IMR-90 (cell line): Measurements from ENCODE around the gene PPP1R13B. TPM values are rescaled to one million over a fixed set of nuclear protein-coding genes. Genes with fewer than 3 reads are reported as not detected.

ENCODE experiments used
- ATAC-seq: fragments of 200-7000 bp; cut with Tn5 transposase; 2 replicates; pipeline ENCODE4 v1.9.1; 2020; ENCODE audit warnings: low read depth, mild to moderate bottlenecking, moderate library complexity
- BruUV-seq: library from RNA; stranded (reverse); fragments of 400-500 nt; replicated peaks from 2 replicates; lab custom pipeline; 2021; lab: Mats Ljungman, UMichigan
- CTCF ChIA-PET: fragments of 300-600 bp; formaldehyde crosslinking; extraction: SDS; loops from one replicate; lab custom pipeline; 2021; ENCODE audit warnings: antibody characterized with exemption; lab: Yijun Ruan, JAX
- POLR2A ChIA-PET: fragments of 300-600 bp; sonication (Branson Sonifier 250); formaldehyde crosslinking; loops from one replicate; lab custom pipeline; 2022; ENCODE audit warnings: antibody characterized with exemption; ENCODE audit not compliant: unreplicated experiment; lab: Charles Lee
- DNase-seq: peaks from one replicate; pipeline ENCODE4 v3.0.0; 2013
- H2AFZ ChIP-seq: replicated peaks from 2 replicates; pipeline ENCODE3; 2013; ENCODE audit warnings: low read length, mild to moderate bottlenecking; ENCODE audit not compliant: poor library complexity
- H2AK5ac ChIP-seq: 2 replicates; pipeline ENCODE4 v1.6.1; 2013; ENCODE audit warnings: low read depth, low read length, inconsistent platforms
- H2AK9ac ChIP-seq: replicated peaks from 2 replicates; pipeline ENCODE3; 2013; ENCODE audit warnings: mild to moderate bottlenecking, low read depth, low read length, moderate library complexity; ENCODE audit not compliant: poor library complexity
- H2BK120ac ChIP-seq: 2 replicates; pipeline ENCODE4 v1.6.1; 2013; ENCODE audit warnings: low read depth, low read length, inconsistent platforms
- H2BK15ac ChIP-seq: 3 replicates; pipeline ENCODE4 v1.6.1; 2013; ENCODE audit warnings: low read depth, low read length, inconsistent platforms
- H2BK20ac ChIP-seq: 2 replicates; pipeline ENCODE4 v1.6.1; 2013; ENCODE audit warnings: low read depth, mild to moderate bottlenecking, inconsistent platforms, low read length, moderate library complexity
- H2BK5ac ChIP-seq: 2 replicates; pipeline ENCODE4 v1.6.1; 2013; ENCODE audit warnings: mild to moderate bottlenecking, low read depth, low read length, inconsistent platforms; ENCODE audit not compliant: poor library complexity, severe bottlenecking
- H3K14ac ChIP-seq: replicated peaks from 2 replicates; pipeline ENCODE4 v1.6.1; 2013; ENCODE audit warnings: low read depth, low read length, inconsistent platforms
- H3K18ac ChIP-seq: 2 replicates; pipeline ENCODE4 v1.6.1; 2013; ENCODE audit warnings: low read depth, low read length, control low read depth
- H3K23ac ChIP-seq: 2 replicates; pipeline ENCODE4 v1.6.1; 2013; ENCODE audit warnings: low read depth, low read length, inconsistent platforms
- H3K27ac ChIP-seq: 2 replicates; pipeline ENCODE4 v1.5.1; 2013; ENCODE audit warnings: mild to moderate bottlenecking, control low read depth, low read length; ENCODE audit not compliant: insufficient read depth
- H3K27me3 ChIP-seq: 2 replicates; pipeline ENCODE4 v1.6.1; 2013; ENCODE audit warnings: low read length; ENCODE audit not compliant: control insufficient read depth, insufficient read depth
- H3K36me3 ChIP-seq: 2 replicates; pipeline ENCODE4 v1.6.1; 2013; ENCODE audit warnings: low read length, mixed read lengths; ENCODE audit not compliant: control insufficient read depth, insufficient read depth
- H3K4ac ChIP-seq: 2 replicates; pipeline ENCODE4 v1.6.1; 2013; ENCODE audit warnings: low read depth, low read length, inconsistent platforms
- H3K4me1 ChIP-seq: 2 replicates; pipeline ENCODE4 v1.6.1; 2013; ENCODE audit warnings: low read length, mixed read lengths; ENCODE audit not compliant: control insufficient read depth, insufficient read depth
- H3K4me2 ChIP-seq: 2 replicates; pipeline ENCODE4 v1.6.1; 2013; ENCODE audit warnings: low read depth, mild to moderate bottlenecking, control low read depth, low read length, moderate library complexity
- H3K4me3 ChIP-seq: 2 replicates; pipeline ENCODE4 v1.5.1; 2013; ENCODE audit warnings: low read depth, mild to moderate bottlenecking, control low read depth, low read length, moderate library complexity; ENCODE audit not compliant: insufficient read depth
- H3K56ac ChIP-seq: 2 replicates; pipeline ENCODE4 v1.6.1; 2013; ENCODE audit warnings: low read length, inconsistent platforms; ENCODE audit not compliant: insufficient read depth; ENCODE audit errors: extremely low read depth
- H3K79me1 ChIP-seq, 2 experiments: 2 replicates each; pipeline ENCODE4 v1.6.1; 2013; ENCODE audit warnings: low read length in 2 of 2, inconsistent platforms in 1 of 2, low read depth in 1 of 2
- H3K9ac ChIP-seq: 2 replicates; pipeline ENCODE4 v1.6.1; 2013; ENCODE audit warnings: low read depth, low read length, control low read depth
- H3K9me1 ChIP-seq: 2 replicates; pipeline ENCODE4 v1.6.1; 2013; ENCODE audit warnings: low read length, inconsistent platforms; ENCODE audit not compliant: insufficient read depth
- H3K9me3 ChIP-seq: 2 replicates; pipeline ENCODE4 v1.6.1; 2013; ENCODE audit warnings: low read length; ENCODE audit not compliant: control insufficient read depth, insufficient read depth
- H4K20me1 ChIP-seq: 2 replicates; pipeline ENCODE4 v1.6.1; 2013; ENCODE audit warnings: low read length, inconsistent platforms; ENCODE audit not compliant: insufficient read depth
- H4K5ac ChIP-seq: 2 replicates; pipeline ENCODE4 v1.6.1; 2013; ENCODE audit warnings: mild to moderate bottlenecking, low read depth, low read length, control low read depth
- H4K8ac ChIP-seq, 2 experiments: 2 replicates each; pipeline ENCODE4 v1.6.1; 2013; ENCODE audit warnings: low read depth in 2 of 2, low read length in 2 of 2, control low read depth in 1 of 2, inconsistent platforms in 1 of 2
- H4K91ac ChIP-seq: 2 replicates; pipeline ENCODE4 v1.6.1; 2013; ENCODE audit warnings: low read depth, low read length, inconsistent platforms; ENCODE audit not compliant: insufficient read depth
- FOS ChIP-seq: fragments of 150-350 bp; IDR thresholded peaks from 2 replicates; pipeline ENCODE4 v1.6.1; 2016; ENCODE audit warnings: low read depth, low read length
- MAZ ChIP-seq: IDR thresholded peaks from 2 replicates; pipeline ENCODE4 v1.6.1; 2012; ENCODE audit warnings: low read depth, mild to moderate bottlenecking, low read length, improper control_type of control experiment, moderate library complexity, borderline replicate concordance
- WGBS, 2 experiments: methylation state at CpG; one replicate each; pipeline versions ENCODE4 v1.1.5 to v1.1.7; 2013; ENCODE audit warnings: missing lambda C conversion rate in 2 of 2; ENCODE audit not compliant: insufficient read length in 1 of 2; ENCODE audit errors: extremely low coverage in 2 of 2; 5-methylcytosine and 5-hydroxymethylcytosine counted together
- dilution Hi-C: fragments of 300-500 bp; cut with HindIII; formaldehyde crosslinking; loops from one replicate; pipeline ENCODE4 v1.14.3; 2018; ENCODE audit warnings: low sequenced_read_pairs; ENCODE audit not compliant: unreplicated experiment
- in situ Hi-C: fragments of 300-500 bp; cut with MboI; formaldehyde crosslinking; loops from 3 replicates; pipeline ENCODE4 v1.14.3; 2019; ENCODE audit warnings: low sequenced_read_pairs, inconsistent platforms, mixed read lengths
- intact Hi-C: fragments of 100-400 bp; cut with micrococcal nuclease; formaldehyde crosslinking; loops from 2 replicates; pipeline ENCODE4 v1.10.0; 2022
- polyA plus RNA-seq, 3 experiments: library from polyadenylated mRNA; depleted of rRNA; stranded (reverse); fragments of >200 nt; gene quantifications; 2 replicates each; pipeline ENCODE4 v1.2.3, GENCODE V29; 2012; ENCODE audit warnings: low replicate concordance in 1 of 3
- total RNA-seq: library from RNA; depleted of rRNA; stranded (reverse); fragments of >200 nt; gene quantifications from 2 replicates; pipeline ENCODE4 v1.2.3, GENCODE V29; 2012

The PPP1R13B gene
- total and polyA plus RNA-seq, 2 of the 4 experiments (the other 2 are of a cell fraction), result 1.6 to 2.8 TPM

DNA sequence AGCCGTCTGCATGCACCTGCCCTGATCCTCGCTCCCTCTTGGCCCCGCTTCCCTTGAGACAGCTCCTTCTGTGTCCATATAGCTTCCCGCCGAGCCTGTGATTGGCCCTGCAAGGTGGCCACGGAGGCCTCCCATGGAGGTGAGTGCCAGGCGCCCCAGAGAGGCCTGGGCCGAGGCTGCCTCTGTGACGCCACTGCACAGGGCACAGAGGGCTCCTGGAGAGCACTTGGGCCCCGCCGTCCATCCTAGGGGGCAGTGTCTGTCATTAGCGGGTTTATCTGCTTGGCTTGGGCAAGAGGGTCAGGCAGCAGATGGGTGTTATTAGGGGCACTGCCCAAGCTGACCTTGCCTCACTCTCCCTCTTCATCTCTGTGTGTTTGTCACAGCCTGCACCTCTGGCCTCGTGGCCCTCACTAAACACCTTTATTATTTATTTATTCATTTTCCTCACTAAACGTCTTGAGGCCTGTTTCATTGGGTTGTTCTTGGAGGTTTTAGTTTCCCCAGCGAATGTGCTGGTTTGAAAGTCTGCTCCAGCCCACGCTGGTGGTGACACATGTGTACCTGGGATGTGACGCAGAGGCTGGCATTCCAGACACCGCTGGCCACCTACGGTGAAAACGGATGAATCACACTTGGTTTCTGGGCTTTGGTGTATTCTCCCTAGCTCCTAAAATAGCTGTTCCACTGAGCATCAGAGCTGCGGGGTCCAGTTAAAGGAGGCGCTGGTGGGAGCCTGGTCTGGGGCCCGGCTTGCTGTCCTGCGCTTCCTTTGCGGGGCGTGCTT is 125.8 kb downstream of the PPP1R13B start:
- peak; percentile 47 for DNase-seq

More for the DNA sequence above, 125.8 kb downstream of the PPP1R13B start:
- Histone ChIP-seq H2BK15ac (no peak overlapping the region), H3K23ac (no peak overlapping the region), H3K4me3 (no peak overlapping the region), H3K14ac (no peak overlapping the region), H2BK20ac (no peak overlapping the region), H3K56ac (0 out of 2 replicates have a peak overlapping the region, but pooled peaks have one; percentile 21), H3K4me2 (no peak overlapping the region), H2AK9ac (no peak overlapping the region), H2BK5ac (no peak overlapping the region), H2AK5ac (no peak overlapping the region), H4K91ac (no peak overlapping the region), H3K9me1 (peaks cover 10% of the 10 kb centered on the region), H4K8ac (no peak overlapping the region), H3K18ac (no peak overlapping the region), H3K36me3 (peaks cover 3% of the 10 kb centered on the region; the same call in 1 of the 2 replicates), H3K27me3 (no peaks in the 10 kb centered on the region), H3K9me3 (no peaks in the 10 kb centered on the region), H2AFZ (no peak overlapping the region), H3K79me1 (peaks cover 23 to 80% of the 10 kb centered on the region in 2 experiments), H3K4ac (no peak overlapping the region), H3K4me1 (peaks cover 8% of the 10 kb centered on the region), H3K27ac (no peak overlapping the region), H4K5ac (no peak overlapping the region), H4K20me1 (peaks cover 83% of the 10 kb centered on the region), H2BK120ac (no peak overlapping the region), H3K9ac (no peak overlapping the region)
- WGBS, 2 experiments, result 86% methylated on average over 14 of the region's 26 CpGs; no CpG with 5 or more reads in 1 of the 2 experiments
- in situ Hi-C loops, result no loop called here
- POLR2A ChIA-PET, result no interaction called here
- intact Hi-C loops, result no loop called here
- TF ChIP-seq FOS (peak; percentile 51; the same call in 1 of the 2 replicates), MAZ (no peak)
- dilution Hi-C loops, result no loop called here
- CTCF ChIA-PET, result no interaction called here
- no peak for ATAC-seq
- no TSS peak for BruUV-seq
